SK-N-SH (cell line): ENCODE data around the gene CRYBG2. TPM values are rescaled to one million over a fixed set of nuclear protein-coding genes. Genes with fewer than 3 reads are reported as not detected.
"Not testable (repeated sequence)": the region's sequence is repeated elsewhere in the genome, so short reads cannot be mapped to it uniquely, and the experiment has no call there.

Experiments used
- CTCF ChIA-PET: fragments of 300-600, 350-600 bp; formaldehyde crosslinking; extraction: SDS; loops from one replicate; lab custom pipeline; 2021; lab: Yijun Ruan, JAX
- POLR2A ChIA-PET: fragments of 350-600 bp; sonication (Branson Sonifier 250); formaldehyde crosslinking; extraction: SDS; loops from one replicate; lab custom pipeline; 2020; ENCODE audit warnings: antibody characterized with exemption, inconsistent platforms; lab: Yijun Ruan, JAX
- DNase-seq: peaks from one replicate; pipeline ENCODE4 v3.0.0; 2012
- H2AFZ ChIP-seq: fragments of 200-600 bp; sonication (generic); 2 replicates; pipeline ENCODE4 v1.8.1; 2016; ENCODE audit warnings: antibody characterized with exemption, mild to moderate bottlenecking, low read depth
- H3F3A ChIP-seq: fragments of 200-600 bp; sonication (generic); replicated peaks from 2 replicates; pipeline ENCODE3; 2016; ENCODE audit warnings: antibody characterized with exemption, mild to moderate bottlenecking; ENCODE audit not compliant: insufficient read depth
- H3K27ac ChIP-seq, 2 experiments: fragments of 200-500 bp in 1 of 2; fragments of 200-600 bp in 1 of 2; sonication (Bioruptor generic) in 1 of 2; sonication (generic), shearing (Covaris generic) in 1 of 2; 2 replicates each; pipeline versions ENCODE4 v1.5.1 to v1.6.1; 2014 to 2016; ENCODE audit warnings: low read depth in 2 of 2, inconsistent platforms in 1 of 2, low read length in 1 of 2, mild to moderate bottlenecking in 1 of 2, mixed read lengths in 1 of 2
- H3K27me3 ChIP-seq: fragments of 200-600 bp; sonication (generic), shearing (Covaris generic); 2 replicates; pipeline ENCODE4 v1.6.1; 2016; ENCODE audit warnings: mixed run types; ENCODE audit not compliant: insufficient read depth
- H3K36me3 ChIP-seq, 2 experiments: fragments of 200-500 bp in 1 of 2; fragments of 200-600 bp in 1 of 2; sonication (Bioruptor generic) in 1 of 2; sonication (generic) in 1 of 2; replicated peaks in 1 of 2; 2 replicates each; pipeline versions ENCODE3 to v1.5.1; 2014 to 2016; ENCODE audit warnings: low read length in 1 of 2, mild to moderate bottlenecking in 1 of 2; ENCODE audit not compliant: insufficient read depth in 2 of 2, control insufficient read depth in 1 of 2
- H3K4me1 ChIP-seq, 2 experiments: fragments of 200-500 bp in 1 of 2; fragments of 200-600 bp in 1 of 2; sonication (Bioruptor generic) in 1 of 2; sonication (generic), shearing (Covaris generic) in 1 of 2; 2 replicates each; pipeline versions ENCODE4 v1.5.1 to v1.6.1; 2014 to 2016; ENCODE audit warnings: low read depth in 1 of 2, low read length in 1 of 2, mixed run types in 1 of 2; ENCODE audit not compliant: insufficient read depth in 2 of 2, control insufficient read depth in 1 of 2
- H3K4me2 ChIP-seq: fragments of 200-600 bp; sonication (generic), shearing (Covaris generic); 2 replicates; pipeline ENCODE4 v1.6.1; 2017; ENCODE audit warnings: mixed run types
- H3K4me3 ChIP-seq, 2 experiments: fragments of 200-500 bp in 1 of 2; fragments of 200-600 bp in 1 of 2; sonication (Bioruptor generic) in 1 of 2; sonication (generic), shearing (Covaris generic) in 1 of 2; 2 replicates each; pipeline versions ENCODE4 v1.5.1 to v1.8.1; 2014 to 2016; ENCODE audit warnings: low read depth in 2 of 2, inconsistent platforms in 1 of 2, low read length in 1 of 2, mild to moderate bottlenecking in 1 of 2, mixed read lengths in 1 of 2, moderate library complexity in 1 of 2
- H3K79me2 ChIP-seq: fragments of 200-600 bp; sonication (generic); 2 replicates; pipeline ENCODE4 v1.8.1; 2017; ENCODE audit warnings: mild to moderate bottlenecking; ENCODE audit not compliant: insufficient read depth
- H3K9ac ChIP-seq: fragments of 200-600 bp; sonication (generic); 2 replicates; pipeline ENCODE4 v1.6.1; 2017; ENCODE audit warnings: mixed run types
- H3K9me2 ChIP-seq: fragments of 200-600 bp; sonication (generic); 2 replicates; pipeline ENCODE4 v1.6.1; 2017; ENCODE audit warnings: mixed run types
- H3K9me3 ChIP-seq: fragments of 200-600 bp; sonication (generic); 2 replicates; pipeline ENCODE4 v1.6.1; 2017; ENCODE audit warnings: mixed run types, mild to moderate bottlenecking, moderate library complexity
- H4K20me1 ChIP-seq: fragments of 200-600 bp; sonication (generic); 2 replicates; pipeline ENCODE4 v1.6.1; 2017; ENCODE audit warnings: mild to moderate bottlenecking, mixed run types; ENCODE audit not compliant: insufficient read depth
- CHD2 ChIP-seq: fragments of 150-350 bp; IDR thresholded peaks from 2 replicates; pipeline ENCODE4 v1.6.1; 2018; ENCODE audit warnings: low read length; ENCODE audit not compliant: partially characterized antibody
- ELF1 ChIP-seq: IDR thresholded peaks from 2 replicates; pipeline ENCODE4 v1.4.0; 2012
- FOSL2 ChIP-seq: IDR thresholded peaks from 2 replicates; pipeline ENCODE4 v1.4.0; 2012; ENCODE audit warnings: low read depth, mild to moderate bottlenecking, moderate library complexity, borderline replicate concordance
- FOXJ3 ChIP-seq: sonication (generic); formaldehyde crosslinking; IDR thresholded peaks from 2 replicates; pipeline ENCODE4 v1.5.1; 2020; ENCODE audit warnings: mild to moderate bottlenecking, missing genetic modification reagents
- FOXM1 ChIP-seq: IDR thresholded peaks from 2 replicates; pipeline ENCODE4 v1.4.0; 2012; ENCODE audit warnings: low read depth, mild to moderate bottlenecking
- JUND ChIP-seq: IDR thresholded peaks from 2 replicates; pipeline ENCODE4 v1.4.0; 2012
- MXI1 ChIP-seq: IDR thresholded peaks from 2 replicates; pipeline ENCODE4 v1.6.1; 2012; ENCODE audit warnings: mild to moderate bottlenecking, low read depth, low read length, improper control_type of control experiment
- NFIC ChIP-seq: IDR thresholded peaks from 2 replicates; pipeline ENCODE4 v1.4.0; 2012; ENCODE audit warnings: borderline replicate concordance
- NRF1 ChIP-seq: IDR thresholded peaks from 2 replicates; pipeline ENCODE4 v1.6.1; 2012; ENCODE audit warnings: low read depth, mild to moderate bottlenecking, low read length
- POLR2AphosphoS5 ChIP-seq: IDR thresholded peaks from 2 replicates; pipeline ENCODE4 v1.6.1; 2012; ENCODE audit warnings: low read depth, low read length
- RFX5 ChIP-seq: IDR thresholded peaks from 2 replicates; pipeline ENCODE4 v1.6.1; 2012; ENCODE audit warnings: mild to moderate bottlenecking, improper control_type of control experiment, low read length
- SIN3A ChIP-seq: IDR thresholded peaks from 2 replicates; pipeline ENCODE4 v1.6.1; 2012; ENCODE audit warnings: low read depth, mild to moderate bottlenecking, low read length, moderate library complexity, borderline replicate concordance
- SMC3 ChIP-seq: IDR thresholded peaks from 2 replicates; pipeline ENCODE4 v1.6.1; 2012; ENCODE audit warnings: low read depth, low read length, improper control_type of control experiment
- TEAD4 ChIP-seq: IDR thresholded peaks from 2 replicates; pipeline ENCODE4 v1.4.0; 2012; ENCODE audit warnings: mild to moderate bottlenecking, borderline replicate concordance; ENCODE audit not compliant: insufficient read depth
- WGBS: methylation state at CpG from one replicate; pipeline ENCODE4 v1.1.6; 2017; ENCODE audit warnings: low lambda C conversion rate; 5-methylcytosine and 5-hydroxymethylcytosine counted together
- polyA plus RNA-seq, 3 experiments: library from polyadenylated mRNA; depleted of rRNA; stranded (reverse); fragments of >200 nt; gene quantifications; 2 replicates each; pipeline ENCODE4 v1.2.3, GENCODE V29; 2012
- TF ChIP-seq, protein P1 (sequence below): fragments of 150-350 bp; IDR thresholded peaks from 2 replicates; pipeline ENCODE4 v1.6.1; 2017; ENCODE audit warnings: antibody characterized with exemption, low read length, low read depth, borderline replicate concordance
- TF ChIP-seq, protein P2 (sequence below): fragments of 150-350 bp; IDR thresholded peaks from 2 replicates; pipeline ENCODE4 v1.6.1; 2016; ENCODE audit warnings: mild to moderate bottlenecking, low read depth, low read length
- TF ChIP-seq, protein P3 (sequence below): IDR thresholded peaks from 2 replicates; pipeline ENCODE4 v1.4.0; 2012; ENCODE audit warnings: low read depth
- TF ChIP-seq, protein P4 (sequence below): IDR thresholded peaks from 2 replicates; pipeline ENCODE4 v1.4.0; 2012; ENCODE audit warnings: low read depth, borderline replicate concordance
- TF ChIP-seq, protein P5 (sequence below): IDR thresholded peaks from 2 replicates; pipeline ENCODE4; 2012
- TF ChIP-seq, protein P6 (sequence below): fragments of 200-600 bp; sonication (generic); IDR thresholded peaks from 2 replicates; pipeline ENCODE4 v1.6.1; 2017; ENCODE audit warnings: antibody characterized with exemption, mild to moderate bottlenecking, moderate library complexity

CRYBG2 gene
- polyA plus RNA-seq, 1 of the 3 experiments (the other 2 are of a cell fraction): 0.08 TPM

DNA sequence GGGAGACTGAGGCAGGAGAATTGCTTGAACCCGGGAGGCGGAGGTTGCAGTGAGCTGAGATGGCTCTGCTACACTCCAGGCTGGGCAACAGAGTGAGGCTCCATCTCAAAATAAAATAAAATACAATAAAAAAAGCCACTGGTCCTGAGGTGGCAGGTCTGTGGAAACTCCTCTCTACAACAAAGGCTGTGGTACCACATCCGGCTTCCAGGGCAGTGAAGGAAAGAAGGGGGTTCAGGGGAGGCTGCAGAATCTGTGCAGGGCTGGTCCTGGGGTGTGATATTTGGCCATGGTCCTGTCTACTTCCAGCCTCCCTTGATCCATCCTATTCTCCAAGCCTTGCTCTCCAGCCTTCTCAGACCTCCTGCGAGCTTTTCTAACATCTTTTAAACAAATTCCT, 19.4 kb upstream of the CRYBG2 start:
- Histone ChIP-seq H3K27me3 (no peaks in the 10 kb centered on the region), H3K9ac (no peak overlapping the region), H3K4me1 (peaks cover 0 to 2% of the 10 kb centered on the region in 2 experiments; a peak in 2 of 4 replicates), H3K9me2 (no peaks in the 10 kb centered on the region), H2AFZ (no peak overlapping the region), H3K4me3 (no peak overlapping the region), H3K4me2 (no peak overlapping the region), H3K27ac (no peak overlapping the region), H4K20me1 (no peaks in the 10 kb centered on the region)
- DNase-seq: no peak
- TF ChIP-seq, protein P1, sequence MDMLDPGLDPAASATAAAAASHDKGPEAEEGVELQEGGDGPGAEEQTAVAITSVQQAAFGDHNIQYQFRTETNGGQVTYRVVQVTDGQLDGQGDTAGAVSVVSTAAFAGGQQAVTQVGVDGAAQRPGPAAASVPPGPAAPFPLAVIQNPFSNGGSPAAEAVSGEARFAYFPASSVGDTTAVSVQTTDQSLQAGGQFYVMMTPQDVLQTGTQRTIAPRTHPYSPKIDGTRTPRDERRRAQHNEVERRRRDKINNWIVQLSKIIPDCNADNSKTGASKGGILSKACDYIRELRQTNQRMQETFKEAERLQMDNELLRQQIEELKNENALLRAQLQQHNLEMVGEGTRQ: no peak
- TF ChIP-seq SIN3A (no peak), CHD2 (no peak), TEAD4 (no peak), RFX5 (no peak), FOSL2 (no peak), FOXJ3 (CRISPR knock-in tag) (no peak), NFIC (no peak), MXI1 (no peak), NRF1 (no peak), JUND (no peak), FOXM1 (no peak), POLR2AphosphoS5 (no peak), SMC3 (no peak), ELF1 (no peak)
- TF ChIP-seq, protein P2, sequence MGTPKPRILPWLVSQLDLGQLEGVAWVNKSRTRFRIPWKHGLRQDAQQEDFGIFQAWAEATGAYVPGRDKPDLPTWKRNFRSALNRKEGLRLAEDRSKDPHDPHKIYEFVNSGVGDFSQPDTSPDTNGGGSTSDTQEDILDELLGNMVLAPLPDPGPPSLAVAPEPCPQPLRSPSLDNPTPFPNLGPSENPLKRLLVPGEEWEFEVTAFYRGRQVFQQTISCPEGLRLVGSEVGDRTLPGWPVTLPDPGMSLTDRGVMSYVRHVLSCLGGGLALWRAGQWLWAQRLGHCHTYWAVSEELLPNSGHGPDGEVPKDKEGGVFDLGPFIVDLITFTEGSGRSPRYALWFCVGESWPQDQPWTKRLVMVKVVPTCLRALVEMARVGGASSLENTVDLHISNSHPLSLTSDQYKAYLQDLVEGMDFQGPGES: no peak
- TF ChIP-seq, protein P3, sequence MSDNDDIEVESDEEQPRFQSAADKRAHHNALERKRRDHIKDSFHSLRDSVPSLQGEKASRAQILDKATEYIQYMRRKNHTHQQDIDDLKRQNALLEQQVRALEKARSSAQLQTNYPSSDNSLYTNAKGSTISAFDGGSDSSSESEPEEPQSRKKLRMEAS: no peak
- TF ChIP-seq, protein P4, sequence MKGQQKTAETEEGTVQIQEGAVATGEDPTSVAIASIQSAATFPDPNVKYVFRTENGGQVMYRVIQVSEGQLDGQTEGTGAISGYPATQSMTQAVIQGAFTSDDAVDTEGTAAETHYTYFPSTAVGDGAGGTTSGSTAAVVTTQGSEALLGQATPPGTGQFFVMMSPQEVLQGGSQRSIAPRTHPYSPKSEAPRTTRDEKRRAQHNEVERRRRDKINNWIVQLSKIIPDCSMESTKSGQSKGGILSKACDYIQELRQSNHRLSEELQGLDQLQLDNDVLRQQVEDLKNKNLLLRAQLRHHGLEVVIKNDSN: no peak
- TF ChIP-seq, protein P5, sequence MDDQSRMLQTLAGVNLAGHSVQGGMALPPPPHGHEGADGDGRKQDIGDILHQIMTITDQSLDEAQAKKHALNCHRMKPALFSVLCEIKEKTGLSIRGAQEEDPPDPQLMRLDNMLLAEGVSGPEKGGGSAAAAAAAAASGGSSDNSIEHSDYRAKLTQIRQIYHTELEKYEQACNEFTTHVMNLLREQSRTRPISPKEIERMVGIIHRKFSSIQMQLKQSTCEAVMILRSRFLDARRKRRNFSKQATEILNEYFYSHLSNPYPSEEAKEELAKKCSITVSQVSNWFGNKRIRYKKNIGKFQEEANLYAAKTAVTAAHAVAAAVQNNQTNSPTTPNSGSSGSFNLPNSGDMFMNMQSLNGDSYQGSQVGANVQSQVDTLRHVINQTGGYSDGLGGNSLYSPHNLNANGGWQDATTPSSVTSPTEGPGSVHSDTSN: no peak
- TF ChIP-seq, protein P6, sequence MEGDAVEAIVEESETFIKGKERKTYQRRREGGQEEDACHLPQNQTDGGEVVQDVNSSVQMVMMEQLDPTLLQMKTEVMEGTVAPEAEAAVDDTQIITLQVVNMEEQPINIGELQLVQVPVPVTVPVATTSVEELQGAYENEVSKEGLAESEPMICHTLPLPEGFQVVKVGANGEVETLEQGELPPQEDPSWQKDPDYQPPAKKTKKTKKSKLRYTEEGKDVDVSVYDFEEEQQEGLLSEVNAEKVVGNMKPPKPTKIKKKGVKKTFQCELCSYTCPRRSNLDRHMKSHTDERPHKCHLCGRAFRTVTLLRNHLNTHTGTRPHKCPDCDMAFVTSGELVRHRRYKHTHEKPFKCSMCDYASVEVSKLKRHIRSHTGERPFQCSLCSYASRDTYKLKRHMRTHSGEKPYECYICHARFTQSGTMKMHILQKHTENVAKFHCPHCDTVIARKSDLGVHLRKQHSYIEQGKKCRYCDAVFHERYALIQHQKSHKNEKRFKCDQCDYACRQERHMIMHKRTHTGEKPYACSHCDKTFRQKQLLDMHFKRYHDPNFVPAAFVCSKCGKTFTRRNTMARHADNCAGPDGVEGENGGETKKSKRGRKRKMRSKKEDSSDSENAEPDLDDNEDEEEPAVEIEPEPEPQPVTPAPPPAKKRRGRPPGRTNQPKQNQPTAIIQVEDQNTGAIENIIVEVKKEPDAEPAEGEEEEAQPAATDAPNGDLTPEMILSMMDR: no peak
- TF ChIP-seq, all 33 proteins: peak for 0
- ChIA-PET CTCF (interaction anchor here (0.8 to 7.5 kb wide), 4 partner anchors 10 to 88 kb away, joined by 3 to 89 read pairs (median 6); no protein-coding TSS in a partner anchor), POLR2A (no interaction called here)
- no peaks in the 10 kb centered on the region for H3K9me3 ChIP-seq
- 80% methylated on average over 4 of the region's 4 CpGs for WGBS
- H3K79me2 ChIP-seq: no peaks in the 10 kb centered on the region
- no peaks in the 10 kb centered on the region for H3K36me3 ChIP-seq
- peaks cover 8% of the 10 kb centered on the region for H3F3A ChIP-seq

DNA sequence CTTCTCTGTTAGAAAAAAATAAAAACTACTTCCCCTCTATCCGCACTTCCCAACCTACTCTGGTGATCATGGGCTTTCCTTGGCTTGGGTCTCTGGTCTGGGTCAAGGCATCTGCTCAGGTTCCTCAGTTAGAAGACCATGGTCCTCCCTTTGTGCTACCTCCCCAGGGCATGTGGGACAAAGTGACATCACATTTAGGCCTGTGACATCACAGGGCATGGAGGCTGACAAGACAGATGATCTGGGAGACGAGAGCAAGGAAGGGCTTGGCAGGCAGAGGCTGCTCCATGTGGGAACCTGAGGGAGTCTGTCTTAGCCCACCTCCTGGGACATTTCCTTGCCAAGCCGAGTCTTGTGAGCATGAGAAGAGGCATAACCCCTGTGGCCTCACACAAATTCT, 18.7 kb upstream of the CRYBG2 start, which contains the start of gene ZNF683:
Gene ZNF683 (minus strand): TSS at position 140 of the 400 bp plus-strand sequence. CDS start 4,179 bp downstream, outside the sequence.
- POLR2A ChIA-PET, H3K4me3 ChIP-seq, H3K9me2 ChIP-seq, H3K4me2 ChIP-seq, H3K27ac ChIP-seq, H4K20me1 ChIP-seq, H3K9me3 ChIP-seq, H3K79me2 ChIP-seq, H3K36me3 ChIP-seq, H2AFZ ChIP-seq, H3K4me1 ChIP-seq, H3K9ac ChIP-seq, H3F3A ChIP-seq, H3K27me3 ChIP-seq, DNase-seq: not testable (repeated sequence)
- CTCF ChIA-PET: interaction anchor here (0.8 to 1.6 kb wide), 2 partner anchors 11 to 12 kb away, joined by 4 to 5 read pairs; no protein-coding TSS in a partner anchor
- 81% methylated on average over 3 of the region's 3 CpGs for WGBS
